GM18519 (cell line): Measurements from ENCODE around the gene AIFM2.
"Not testable (repeated sequence)": the region's sequence is repeated elsewhere in the genome, so short reads cannot be mapped to it uniquely, and the experiment has no call there.

Source experiments
- ATAC-seq: cut with Tn5 transposase; IDR thresholded peaks from one replicate; pipeline ENCODE4 v1.9.1; 2021; ENCODE audit warnings: mild to moderate bottlenecking, moderate library complexity; ENCODE audit not compliant: unreplicated experiment, low FRiP score

Gene AIFM2

GRCh38 chr10:70123817-70124216, 8.8 kb downstream of the AIFM2 start:
- no peak for ATAC-seq

GRCh38 chr10:70123166-70123565, 9.5 kb downstream of the AIFM2 start:
- ATAC-seq: not testable (repeated sequence)

- ATAC-seq: no peak
Measured at GRCh38 chr10:70122742-70123141, 9.9 kb downstream of the AIFM2 start.

GRCh38 chr10:70121281-70121949, 11.2 kb downstream of the AIFM2 start:
- ATAC-seq: no peak

GRCh38 chr10:70120417-70120816, 12.2 kb downstream of the AIFM2 start:
- ATAC-seq: no peak

- ATAC-seq: no peak
Measured at GRCh38 chr10:70119623-70120022, 13.0 kb downstream of the AIFM2 start.

- no peak for ATAC-seq
Measured at GRCh38 chr10:70119197-70119596, 13.4 kb downstream of the AIFM2 start.

- no peak for ATAC-seq
Measured at GRCh38 chr10:70118196-70118595, 14.4 kb downstream of the AIFM2 start.

GRCh38 chr10:70117646-70118045, 15.0 kb downstream of the AIFM2 start:
- ATAC-seq: no peak

GRCh38 chr10:70115948-70116682, 16.5 kb downstream of the AIFM2 start:
- no peak for ATAC-seq

- no peak for ATAC-seq
Measured at GRCh38 chr10:70114902-70115301, 17.7 kb downstream of the AIFM2 start.

GRCh38 chr10:70112071-70112470, 20.6 kb downstream of the AIFM2 start:
- ATAC-seq: no peak

GRCh38 chr10:70111496-70111895, 21.1 kb downstream of the AIFM2 start:
- no peak for ATAC-seq

GRCh38 chr10:70109064-70109729, 23.4 kb downstream of the AIFM2 start:
- no peak for ATAC-seq

GRCh38 chr10:70106958-70107791, 25.4 kb downstream of the AIFM2 start:
- peak; percentile 58 for ATAC-seq

- no peak for ATAC-seq
Measured at GRCh38 chr10:70101668-70102067, 31.0 kb downstream of the AIFM2 start.

- not testable (repeated sequence) for ATAC-seq
Measured at GRCh38 chr10:70101068-70101562, 31.5 kb downstream of the AIFM2 start.

- ATAC-seq: no peak
Measured at GRCh38 chr10:70098271-70098670, 34.4 kb downstream of the AIFM2 start.

- no peak for ATAC-seq
Measured at GRCh38 chr10:70097459-70097858, 35.2 kb downstream of the AIFM2 start.

GRCh38 chr10:70096705-70097420, 35.8 kb downstream of the AIFM2 start:
- no peak for ATAC-seq
